ENCODE results near the gene ZCWPW2.

DNA sequence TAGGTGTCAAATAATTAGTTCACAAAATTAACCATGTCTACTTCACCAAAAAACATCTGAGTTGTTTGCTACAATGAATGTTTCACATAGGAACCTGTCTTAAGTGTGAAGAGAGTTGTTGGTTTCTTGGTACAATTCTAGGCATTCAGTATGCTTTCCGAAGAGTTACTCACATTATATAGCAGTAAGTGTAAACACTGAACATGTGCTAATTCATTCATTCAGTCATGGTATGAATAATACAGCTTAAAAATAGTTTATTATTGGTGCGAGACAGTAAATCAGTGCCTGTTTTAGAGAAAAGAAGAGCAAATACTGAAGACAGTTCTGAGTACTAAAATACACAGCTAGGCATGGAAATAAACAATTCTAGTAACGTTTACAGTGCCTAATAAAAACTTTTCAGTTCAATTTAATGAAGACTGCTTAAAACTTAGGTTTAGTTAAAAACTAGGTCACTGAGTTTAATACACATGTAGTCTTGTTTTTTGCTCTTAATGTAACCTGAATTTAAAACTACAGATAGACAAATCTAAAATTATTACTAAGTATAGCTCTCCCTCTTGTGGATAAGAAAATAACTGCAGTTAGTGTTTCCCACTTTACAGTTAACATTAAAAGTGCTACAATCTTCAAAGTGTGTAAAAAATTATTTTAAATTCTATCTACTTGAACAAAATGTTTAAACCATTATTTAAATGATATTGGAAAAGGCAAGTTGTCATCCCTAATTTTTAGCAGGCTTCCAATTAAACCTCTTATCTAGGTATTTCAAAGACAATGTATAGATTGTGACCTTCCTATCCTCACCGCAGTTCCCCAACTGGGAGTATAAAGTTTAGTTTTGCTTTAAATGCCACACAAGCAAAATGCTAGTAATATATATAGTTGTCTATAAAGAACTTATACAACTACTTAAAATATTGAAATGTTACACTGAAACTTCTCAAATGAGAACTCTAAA lies 20.1 kb upstream of the ZCWPW2 start:
- TF ChIP-seq, protein P1, sequence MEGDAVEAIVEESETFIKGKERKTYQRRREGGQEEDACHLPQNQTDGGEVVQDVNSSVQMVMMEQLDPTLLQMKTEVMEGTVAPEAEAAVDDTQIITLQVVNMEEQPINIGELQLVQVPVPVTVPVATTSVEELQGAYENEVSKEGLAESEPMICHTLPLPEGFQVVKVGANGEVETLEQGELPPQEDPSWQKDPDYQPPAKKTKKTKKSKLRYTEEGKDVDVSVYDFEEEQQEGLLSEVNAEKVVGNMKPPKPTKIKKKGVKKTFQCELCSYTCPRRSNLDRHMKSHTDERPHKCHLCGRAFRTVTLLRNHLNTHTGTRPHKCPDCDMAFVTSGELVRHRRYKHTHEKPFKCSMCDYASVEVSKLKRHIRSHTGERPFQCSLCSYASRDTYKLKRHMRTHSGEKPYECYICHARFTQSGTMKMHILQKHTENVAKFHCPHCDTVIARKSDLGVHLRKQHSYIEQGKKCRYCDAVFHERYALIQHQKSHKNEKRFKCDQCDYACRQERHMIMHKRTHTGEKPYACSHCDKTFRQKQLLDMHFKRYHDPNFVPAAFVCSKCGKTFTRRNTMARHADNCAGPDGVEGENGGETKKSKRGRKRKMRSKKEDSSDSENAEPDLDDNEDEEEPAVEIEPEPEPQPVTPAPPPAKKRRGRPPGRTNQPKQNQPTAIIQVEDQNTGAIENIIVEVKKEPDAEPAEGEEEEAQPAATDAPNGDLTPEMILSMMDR (tag by site-specific recombination; IDR thresholded peaks at IDR 0.05): no peak
- TF ChIP-seq ZBTB1 (tag by site-specific recombination; IDR thresholded peaks at IDR 0.05) (no peak), ZNF76 (tag by site-specific recombination; IDR thresholded peaks at IDR 0.05; ENCODE audit: borderline replicate concordance, low read depth) (no peak), SP7 (tag by site-specific recombination; IDR thresholded peaks at IDR 0.05) (no peak), TCF7L2 (IDR thresholded peaks at IDR 0.05; ENCODE audit: borderline replicate concordance, low read depth, low read length) (no peak), GLIS2 (tag by site-specific recombination; IDR thresholded peaks at IDR 0.05) (no peak), MZF1 (tag by site-specific recombination; IDR thresholded peaks at IDR 0.05; ENCODE audit: borderline replicate concordance) (no peak), BCL11A (tag by site-specific recombination; IDR thresholded peaks at IDR 0.05; ENCODE audit: low read depth) (no peak), IKZF3 (tag by site-specific recombination; IDR thresholded peaks at IDR 0.05) (no peak)
- TF ChIP-seq, protein P2, sequence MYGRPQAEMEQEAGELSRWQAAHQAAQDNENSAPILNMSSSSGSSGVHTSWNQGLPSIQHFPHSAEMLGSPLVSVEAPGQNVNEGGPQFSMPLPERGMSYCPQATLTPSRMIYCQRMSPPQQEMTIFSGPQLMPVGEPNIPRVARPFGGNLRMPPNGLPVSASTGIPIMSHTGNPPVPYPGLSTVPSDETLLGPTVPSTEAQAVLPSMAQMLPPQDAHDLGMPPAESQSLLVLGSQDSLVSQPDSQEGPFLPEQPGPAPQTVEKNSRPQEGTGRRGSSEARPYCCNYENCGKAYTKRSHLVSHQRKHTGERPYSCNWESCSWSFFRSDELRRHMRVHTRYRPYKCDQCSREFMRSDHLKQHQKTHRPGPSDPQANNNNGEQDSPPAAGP (tag by site-specific recombination; IDR thresholded peaks at IDR 0.05): no peak
- TF ChIP-seq, protein P3, sequence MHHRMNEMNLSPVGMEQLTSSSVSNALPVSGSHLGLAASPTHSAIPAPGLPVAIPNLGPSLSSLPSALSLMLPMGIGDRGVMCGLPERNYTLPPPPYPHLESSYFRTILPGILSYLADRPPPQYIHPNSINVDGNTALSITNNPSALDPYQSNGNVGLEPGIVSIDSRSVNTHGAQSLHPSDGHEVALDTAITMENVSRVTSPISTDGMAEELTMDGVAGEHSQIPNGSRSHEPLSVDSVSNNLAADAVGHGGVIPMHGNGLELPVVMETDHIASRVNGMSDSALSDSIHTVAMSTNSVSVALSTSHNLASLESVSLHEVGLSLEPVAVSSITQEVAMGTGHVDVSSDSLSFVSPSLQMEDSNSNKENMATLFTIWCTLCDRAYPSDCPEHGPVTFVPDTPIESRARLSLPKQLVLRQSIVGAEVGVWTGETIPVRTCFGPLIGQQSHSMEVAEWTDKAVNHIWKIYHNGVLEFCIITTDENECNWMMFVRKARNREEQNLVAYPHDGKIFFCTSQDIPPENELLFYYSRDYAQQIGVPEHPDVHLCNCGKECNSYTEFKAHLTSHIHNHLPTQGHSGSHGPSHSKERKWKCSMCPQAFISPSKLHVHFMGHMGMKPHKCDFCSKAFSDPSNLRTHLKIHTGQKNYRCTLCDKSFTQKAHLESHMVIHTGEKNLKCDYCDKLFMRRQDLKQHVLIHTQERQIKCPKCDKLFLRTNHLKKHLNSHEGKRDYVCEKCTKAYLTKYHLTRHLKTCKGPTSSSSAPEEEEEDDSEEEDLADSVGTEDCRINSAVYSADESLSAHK (tag by site-specific recombination; IDR thresholded peaks at IDR 0.05): no peak

Measured in HEK293 (cell line).